Measurements from ENCODE around the gene MAGEB3.

The MAGEB3 gene

GRCh38 chrX:30217465-30217864 is 13.0 kb upstream of the MAGEB3 start:
- H3K4me3 ChIP-seq (ENCODE audit: low read depth, low read length), result no peak overlapping the region
- TF ChIP-seq, protein P1, sequence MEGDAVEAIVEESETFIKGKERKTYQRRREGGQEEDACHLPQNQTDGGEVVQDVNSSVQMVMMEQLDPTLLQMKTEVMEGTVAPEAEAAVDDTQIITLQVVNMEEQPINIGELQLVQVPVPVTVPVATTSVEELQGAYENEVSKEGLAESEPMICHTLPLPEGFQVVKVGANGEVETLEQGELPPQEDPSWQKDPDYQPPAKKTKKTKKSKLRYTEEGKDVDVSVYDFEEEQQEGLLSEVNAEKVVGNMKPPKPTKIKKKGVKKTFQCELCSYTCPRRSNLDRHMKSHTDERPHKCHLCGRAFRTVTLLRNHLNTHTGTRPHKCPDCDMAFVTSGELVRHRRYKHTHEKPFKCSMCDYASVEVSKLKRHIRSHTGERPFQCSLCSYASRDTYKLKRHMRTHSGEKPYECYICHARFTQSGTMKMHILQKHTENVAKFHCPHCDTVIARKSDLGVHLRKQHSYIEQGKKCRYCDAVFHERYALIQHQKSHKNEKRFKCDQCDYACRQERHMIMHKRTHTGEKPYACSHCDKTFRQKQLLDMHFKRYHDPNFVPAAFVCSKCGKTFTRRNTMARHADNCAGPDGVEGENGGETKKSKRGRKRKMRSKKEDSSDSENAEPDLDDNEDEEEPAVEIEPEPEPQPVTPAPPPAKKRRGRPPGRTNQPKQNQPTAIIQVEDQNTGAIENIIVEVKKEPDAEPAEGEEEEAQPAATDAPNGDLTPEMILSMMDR (IDR thresholded peaks at IDR 0.05; ENCODE audit: low read depth, low read length), result no peak

DNA sequence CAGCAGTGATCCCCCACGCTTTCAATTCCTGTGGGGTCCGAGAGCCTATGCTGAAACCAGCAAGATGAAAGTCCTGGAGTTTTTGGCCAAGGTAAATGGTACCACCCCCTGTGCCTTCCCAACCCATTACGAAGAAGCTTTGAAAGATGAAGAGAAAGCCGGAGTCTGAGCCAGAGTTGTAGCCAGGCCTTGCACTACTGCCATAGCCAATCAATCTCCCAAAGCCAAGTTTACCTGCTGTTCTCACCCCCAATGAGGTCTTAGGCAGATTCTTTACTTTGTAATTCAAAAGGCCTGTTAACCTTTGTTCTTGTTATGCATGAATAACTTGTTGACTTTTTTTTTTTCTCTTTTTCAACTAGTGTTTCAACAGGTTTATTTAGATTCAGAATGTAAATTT is 11.1 kb upstream of the MAGEB3 start:
- TF ChIP-seq, protein P1 (IDR thresholded peaks at IDR 0.05; ENCODE audit: low read depth, low read length), result no peak
- H3K4me3 ChIP-seq (ENCODE audit: low read depth, low read length), result no peak overlapping the region

DNA sequence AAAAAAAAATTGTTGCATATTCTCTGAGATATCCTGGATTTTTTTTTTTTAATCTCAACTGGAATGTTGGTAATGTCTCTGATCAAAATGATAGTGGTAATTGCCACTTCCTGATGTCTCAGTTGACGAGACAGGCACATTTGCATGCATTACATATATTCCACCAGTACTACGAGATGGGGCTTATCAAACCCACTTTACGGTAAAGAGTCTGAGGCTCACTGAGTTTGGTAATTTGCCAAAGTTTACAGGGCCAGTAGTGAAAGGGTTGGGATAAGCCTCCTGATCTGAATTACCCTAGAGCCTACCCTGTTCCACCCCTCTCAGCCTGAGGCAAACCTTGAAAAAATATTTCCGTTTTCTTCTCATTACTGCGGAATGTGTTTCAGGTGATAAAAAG is 9.8 kb upstream of the MAGEB3 start:
- no peak overlapping the region for H3K4me3 ChIP-seq (ENCODE audit: low read depth, low read length)
- TF ChIP-seq, protein P1 (IDR thresholded peaks at IDR 0.05; ENCODE audit: low read depth, low read length), result no peak

DNA sequence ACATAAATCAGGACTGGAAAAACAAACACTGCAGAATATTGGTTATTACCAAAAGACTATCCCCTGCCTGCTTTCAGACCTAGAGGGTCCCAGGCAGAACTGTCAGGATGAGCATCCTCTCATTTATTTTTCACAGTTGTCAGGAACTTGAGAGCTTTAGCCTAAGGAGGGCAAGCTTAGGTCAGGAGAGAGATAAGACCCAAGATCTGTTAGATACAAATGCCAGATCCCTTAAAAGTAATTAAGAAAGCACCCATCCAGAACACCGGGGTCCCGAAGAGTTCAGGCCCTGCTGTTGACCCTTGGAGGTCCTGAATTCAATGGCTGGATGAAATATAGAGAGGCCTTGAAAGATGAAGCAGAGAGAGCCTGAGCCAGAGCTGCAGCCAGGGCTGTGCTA is 5.9 kb upstream of the MAGEB3 start:
- no peak overlapping the region for H3K4me3 ChIP-seq (ENCODE audit: low read depth, low read length)
- TF ChIP-seq, protein P1 (IDR thresholded peaks at IDR 0.05; ENCODE audit: low read depth, low read length), result no peak

DNA sequence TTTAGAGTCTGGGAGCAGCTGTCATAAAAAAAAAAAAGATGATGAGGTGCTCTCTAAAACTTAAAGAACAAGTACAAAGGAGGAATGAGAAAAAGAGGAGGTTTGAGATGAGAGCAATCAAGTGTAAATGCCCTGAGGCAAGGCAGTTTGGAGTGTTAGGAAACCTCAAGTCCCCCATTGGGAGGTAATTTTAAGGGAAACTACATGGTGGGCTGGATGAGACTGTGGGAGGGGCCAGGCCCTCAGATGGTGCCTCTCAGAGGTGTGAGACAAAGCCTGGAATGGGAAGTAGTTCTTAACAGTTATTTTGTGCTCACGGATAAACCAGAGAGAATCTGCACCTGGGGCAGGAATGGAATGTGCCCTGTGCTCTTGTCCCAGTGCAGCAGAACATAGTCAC is 1.9 kb upstream of the MAGEB3 start:
- TF ChIP-seq, protein P1 (IDR thresholded peaks at IDR 0.05; ENCODE audit: low read depth, low read length), result no peak
- H3K4me3 ChIP-seq (ENCODE audit: low read depth, low read length), result no peak overlapping the region

- no peak within 1 kb of the TSS for H3K4me3 ChIP-seq (ENCODE audit: low read depth, low read length)
- TF ChIP-seq, protein P1 (IDR thresholded peaks at IDR 0.05; ENCODE audit: low read depth, low read length), result no peak
Observed at GRCh38 chrX:30241724-30242415, 11.4 kb downstream of the MAGEB3 start, which contains the start of gene MAGEB4. TSS of gene MAGEB4 (plus strand) at chrX:30242000. CDS start at chrX:30242136, 136 bp downstream.

DNA sequence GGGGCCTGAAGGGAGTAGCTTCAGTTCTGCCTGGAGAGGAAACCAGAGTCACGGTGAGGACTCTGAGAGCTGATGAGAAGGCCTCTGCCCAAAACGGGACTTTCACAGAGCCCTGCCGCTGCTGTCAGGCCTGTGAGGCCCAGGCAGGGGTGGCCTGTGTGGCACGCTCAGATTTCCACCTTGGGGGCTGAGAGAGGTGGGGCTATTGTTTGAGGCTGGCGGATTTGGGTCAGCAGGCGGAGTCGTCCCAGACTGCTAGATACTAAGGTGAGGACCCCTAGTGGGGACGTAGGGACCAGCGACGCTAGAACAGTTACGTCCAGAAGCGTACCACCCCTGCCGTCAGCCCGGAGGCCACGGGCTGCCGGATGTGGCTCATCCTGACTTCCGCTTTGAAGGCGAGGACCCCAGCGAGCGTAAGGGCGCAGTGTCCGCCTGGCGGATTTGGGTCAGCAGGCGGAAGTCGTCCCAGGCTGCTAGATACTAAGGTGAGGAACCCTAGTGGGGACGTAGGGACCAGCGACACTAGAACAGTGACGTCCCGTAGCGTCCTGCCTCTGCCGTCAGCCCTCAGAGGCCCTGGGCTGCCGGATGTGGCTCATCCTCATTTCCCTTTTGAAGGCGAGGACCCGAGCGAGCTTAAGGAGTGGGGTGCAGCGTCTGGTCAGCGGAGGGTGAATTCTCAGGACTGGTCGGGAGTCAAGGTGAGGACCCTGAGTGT is 16.5 kb downstream of the MAGEB3 start, which contains the start of gene MAGEB1:
Gene MAGEB1 (plus strand): TSS at position 378 of the 721 bp plus-strand sequence. CDS start 3,348 bp downstream, outside the sequence.
- TF ChIP-seq, protein P1 (IDR thresholded peaks at IDR 0.05; ENCODE audit: low read depth, low read length), result no peak
- H3K4me3 ChIP-seq (ENCODE audit: low read depth, low read length), result no peak within 1 kb of the TSS

Measured in WI38 (cell line).